Activated CD4-positive, alpha-beta T cell treated with anti-CD3 and anti-CD28 coated beads for 48 hours (primary cell): Measurements from ENCODE around the gene SMARCD3.

Experiments
- DNase-seq: peaks from one replicate; pipeline ENCODE4 v3.0.0-alpha.2; 2020

SMARCD3 gene

DNA sequence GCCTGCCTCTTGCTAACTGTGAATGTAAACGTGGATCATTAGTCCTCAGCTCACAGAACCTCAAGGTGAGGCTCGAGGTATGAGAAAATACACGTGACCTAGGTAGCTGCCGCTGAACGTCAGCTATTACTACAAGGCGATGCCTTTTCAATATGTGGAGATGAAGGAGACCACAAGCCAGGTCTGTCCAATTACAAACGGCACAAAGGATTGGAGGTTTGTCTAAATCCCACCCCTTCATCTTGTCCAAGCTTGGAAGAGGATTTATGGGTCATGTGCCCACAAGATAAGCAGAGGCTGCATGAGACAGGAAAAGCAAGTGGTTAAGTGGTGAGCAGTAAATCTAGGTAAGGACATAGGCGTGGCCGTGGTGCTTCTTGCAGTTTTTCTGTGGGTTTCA is 41.6 kb downstream of the SMARCD3 start:
- DNase-seq = no peak

- DNase-seq = no peak
These were observed 42.8 kb downstream of the SMARCD3 start for GRCh38 chr7:151205730-151206129.

- no peak for DNase-seq
These were observed 44.0 kb downstream of the SMARCD3 start for GRCh38 chr7:151204383-151205032.

DNA sequence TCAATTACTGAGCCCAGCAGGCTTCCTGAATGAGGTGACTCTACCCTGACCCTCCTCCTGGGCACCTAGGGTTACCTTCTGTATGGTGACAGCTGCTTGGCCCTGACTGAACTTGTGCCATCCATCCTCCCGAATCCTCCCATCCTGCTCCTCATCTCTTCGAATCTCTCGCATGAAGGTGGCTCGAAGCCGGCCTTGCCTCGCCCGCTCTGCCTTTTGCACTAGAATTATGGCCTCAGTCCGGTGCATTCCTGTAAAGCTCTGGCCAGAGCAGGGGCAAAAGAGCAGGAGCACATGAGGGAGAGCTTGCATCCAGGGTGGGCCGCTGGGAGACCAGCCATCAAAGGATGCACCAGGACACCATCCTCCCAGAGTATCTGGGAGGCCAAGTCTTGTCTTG is 45.7 kb downstream of the SMARCD3 start:
- DNase-seq = no peak

DNA sequence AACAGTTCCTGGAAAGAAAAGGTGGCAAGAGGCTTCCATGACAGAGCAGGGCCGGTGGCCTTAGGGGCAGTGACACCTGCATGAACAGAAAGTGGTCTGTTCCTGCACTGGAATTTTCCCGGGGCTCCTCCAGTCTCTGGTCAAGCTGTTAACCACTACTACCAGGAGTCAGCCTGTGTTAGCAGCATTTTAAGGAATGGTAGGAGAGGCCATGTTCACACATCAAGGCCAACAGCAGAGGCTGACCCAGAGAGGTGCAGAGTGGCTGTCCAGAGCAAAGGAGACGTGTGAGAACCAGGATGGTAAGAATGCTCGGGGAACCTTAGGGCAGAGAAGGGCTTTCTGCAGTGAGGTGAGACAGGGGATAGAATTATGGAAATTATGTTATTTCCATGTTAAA is 46.7 kb downstream of the SMARCD3 start:
- no peak for DNase-seq

DNA sequence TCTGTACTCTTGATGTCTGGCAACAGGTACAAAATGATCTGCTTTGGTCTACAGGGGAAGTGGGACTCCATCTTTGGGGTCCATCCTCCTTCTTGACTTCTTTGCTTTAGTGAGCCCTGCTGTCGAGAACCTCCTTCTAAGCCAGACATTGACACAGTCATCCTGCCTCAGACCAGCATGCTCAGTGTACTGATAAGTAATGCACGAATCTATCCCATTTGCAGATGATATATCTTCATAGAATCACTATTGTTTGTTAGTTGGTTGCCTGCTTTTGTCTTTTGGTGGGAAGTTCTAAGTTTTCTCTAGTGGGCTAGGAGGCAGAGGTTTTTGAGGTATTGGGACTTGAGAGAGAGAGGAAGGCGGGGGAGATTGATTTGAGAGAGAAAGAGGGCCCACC is 47.1 kb downstream of the SMARCD3 start:
- no peak for DNase-seq

GRCh38 chr7:151198945-151199848 is 49.3 kb downstream of the SMARCD3 start:
- DNase-seq = no peak

DNA sequence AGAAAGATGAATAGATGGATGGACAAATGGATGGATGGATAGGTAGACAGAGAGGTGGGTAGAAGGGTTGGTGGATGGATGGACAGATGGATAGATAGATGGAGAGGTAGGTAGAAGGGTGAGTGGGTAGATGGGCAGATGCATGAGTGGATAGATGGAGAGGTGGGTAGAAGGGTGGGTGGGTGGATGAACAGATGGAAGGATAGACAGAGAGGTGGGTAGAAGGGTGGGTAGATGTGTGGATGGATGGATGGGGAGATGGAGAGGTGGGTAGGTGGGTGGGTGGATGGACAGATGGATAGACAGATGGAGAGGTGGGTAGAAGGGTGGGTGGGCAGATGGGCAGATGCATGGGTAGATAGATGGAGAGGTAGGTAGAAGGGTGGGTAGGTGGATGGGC is 50.6 kb downstream of the SMARCD3 start:
- DNase-seq = no peak

GRCh38 chr7:151195616-151196450 is 52.7 kb downstream of the SMARCD3 start:
- no peak for DNase-seq

- DNase-seq = no peak
These were observed 54.3 kb downstream of the SMARCD3 start for GRCh38 chr7:151194188-151194587.

GRCh38 chr7:151193203-151193978 is 55.1 kb downstream of the SMARCD3 start:
- no peak for DNase-seq

- DNase-seq = no peak
These were observed 56.4 kb downstream of the SMARCD3 start for GRCh38 chr7:151192002-151192539.

DNA sequence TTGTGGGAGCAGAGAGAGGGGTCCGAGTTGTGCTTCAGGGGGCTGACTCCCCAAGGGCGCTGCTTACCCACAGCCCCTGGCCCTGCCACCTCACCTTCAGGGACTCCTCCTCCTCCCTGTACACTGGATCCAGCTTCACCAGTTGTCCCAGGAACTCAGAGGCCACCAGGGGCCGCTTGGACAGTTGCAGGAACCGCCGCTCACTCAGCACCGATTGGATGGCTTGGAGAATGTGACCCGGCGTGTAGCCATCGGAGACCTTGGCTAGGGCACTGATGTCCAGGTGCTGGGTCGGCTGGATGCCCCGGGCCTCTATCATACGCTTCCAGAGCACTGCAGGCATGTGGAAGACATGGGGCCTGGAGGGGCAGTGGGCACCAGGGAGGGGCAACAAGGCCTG is 57.0 kb downstream of the SMARCD3 start:
- no peak for DNase-seq

DNA sequence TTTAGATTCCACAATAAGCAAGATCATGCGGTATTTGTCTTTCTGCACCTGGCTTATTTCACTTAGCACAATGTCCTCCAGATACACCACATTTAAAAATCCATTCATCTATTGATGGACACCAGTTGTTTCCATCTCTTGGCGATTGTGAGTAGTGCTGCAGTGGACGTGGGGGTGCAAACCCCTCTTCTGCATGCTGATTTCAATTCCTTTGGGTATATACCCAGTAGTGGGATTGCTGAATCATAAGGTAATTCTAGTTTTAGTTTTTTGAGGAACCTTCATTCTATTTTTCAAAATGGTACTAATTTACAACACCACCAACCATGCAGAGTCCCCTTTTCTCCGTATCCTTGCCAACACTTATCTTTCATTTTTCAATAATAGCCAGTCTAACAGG is 59.5 kb downstream of the SMARCD3 start:
- no peak for DNase-seq
